GM12878 (cell line): ENCODE measurements around the gene DUS1L. TPM values are rescaled to one million over a fixed set of nuclear protein-coding genes. Genes with fewer than 3 reads are reported as not detected.

ENCODE experiments used
- BCL11A ChIP-seq: IDR thresholded peaks from 2 replicates; pipeline ENCODE4 v1.6.1; 2011; ENCODE audit warnings: low read depth, low read length
- CHD4 ChIP-seq: fragments of 200-600 bp; sonication (generic); IDR thresholded peaks from 2 replicates; pipeline ENCODE4 v1.6.1; 2016; ENCODE audit warnings: mild to moderate bottlenecking
- EED ChIP-seq: sonication (generic); IDR thresholded peaks from 2 replicates; pipeline ENCODE4 v1.6.1; 2016; ENCODE audit warnings: antibody characterized with exemption, low read depth
- IKZF2 ChIP-seq, 2 experiments: fragments of 450-650 bp; IDR thresholded peaks; 2 replicates each; pipeline ENCODE4 v1.6.1; 2017; ENCODE audit warnings: mild to moderate bottlenecking in 2 of 2, moderate library complexity in 2 of 2
- LARP7 ChIP-seq: fragments of 450-650 bp; IDR thresholded peaks from 2 replicates; pipeline ENCODE4 v1.6.1; 2017; ENCODE audit warnings: mild to moderate bottlenecking
- NFIC ChIP-seq: IDR thresholded peaks from 2 replicates; pipeline ENCODE4 v1.6.1; 2012; ENCODE audit warnings: low read depth, mild to moderate bottlenecking, inconsistent platforms, low read length, moderate library complexity
- PAX5 ChIP-seq: IDR thresholded peaks from 2 replicates; pipeline ENCODE4 v1.6.1; 2011; ENCODE audit warnings: low read depth, low read length, borderline replicate concordance
- ZNF274 ChIP-seq: IDR thresholded peaks from one replicate; pipeline ENCODE4 v1.8.0; 2011; ENCODE audit not compliant: insufficient read length, insufficient read depth
- polyA plus RNA-seq, 11 experiments: library from polyadenylated mRNA; depleted of rRNA in 4 of 11; unstranded in 6 of 11; stranded (reverse) in 5 of 11; fragments of >200 nt; fragmentation: Nextera tagmentation in 4 of 11; fragmentation: Illumina TruSeq in 1 of 11; extraction: Ambion mirVana in 4 of 11; extraction: Trizol in 1 of 11; gene quantifications; 1 replicate in 1 of 11; 2 replicates in 10 of 11; pipeline versions ENCODE4 v1.2.1 to v1.2.3, GENCODE V29; 2011 to 2016; ENCODE audit warnings: inconsistent platforms in 2 of 11, missing spikeins in 2 of 11, low read depth in 1 of 11
- total RNA-seq, 4 experiments: library from RNA; depleted of rRNA in 3 of 4; stranded (reverse); fragments of >200 nt in 3 of 4; fragmentation: Illumina TruSeq in 1 of 4; extraction: Trizol in 1 of 4; gene quantifications; 2 replicates each; pipeline versions ENCODE4 v1.2.1 to v1.2.3, GENCODE V29; 2013 to 2021
- TF ChIP-seq, protein P1 (sequence below): fragments of 450-650 bp; formaldehyde crosslinking; IDR thresholded peaks from 2 replicates; pipeline ENCODE4 v1.5.0; 2022; ENCODE audit warnings: mild to moderate bottlenecking, missing genetic modification characterization
- TF ChIP-seq, protein P2 (sequence below): fragments of 450-650 bp; conservative IDR thresholded peaks from 2 replicates; pipeline ENCODE4 v1.6.1; 2017; ENCODE audit warnings: mild to moderate bottlenecking, moderate library complexity

DUS1L gene
- total and polyA plus RNA-seq, 10 of the 15 experiments (the other 5 are each of a cell fraction or from before 2014, with no cell fraction given), result 6.1 to 157 (median 44.5) TPM

GRCh38 chr17:82070611-82071010 is 5.0 kb upstream of the DUS1L start (continued):
- TF ChIP-seq, protein P1, sequence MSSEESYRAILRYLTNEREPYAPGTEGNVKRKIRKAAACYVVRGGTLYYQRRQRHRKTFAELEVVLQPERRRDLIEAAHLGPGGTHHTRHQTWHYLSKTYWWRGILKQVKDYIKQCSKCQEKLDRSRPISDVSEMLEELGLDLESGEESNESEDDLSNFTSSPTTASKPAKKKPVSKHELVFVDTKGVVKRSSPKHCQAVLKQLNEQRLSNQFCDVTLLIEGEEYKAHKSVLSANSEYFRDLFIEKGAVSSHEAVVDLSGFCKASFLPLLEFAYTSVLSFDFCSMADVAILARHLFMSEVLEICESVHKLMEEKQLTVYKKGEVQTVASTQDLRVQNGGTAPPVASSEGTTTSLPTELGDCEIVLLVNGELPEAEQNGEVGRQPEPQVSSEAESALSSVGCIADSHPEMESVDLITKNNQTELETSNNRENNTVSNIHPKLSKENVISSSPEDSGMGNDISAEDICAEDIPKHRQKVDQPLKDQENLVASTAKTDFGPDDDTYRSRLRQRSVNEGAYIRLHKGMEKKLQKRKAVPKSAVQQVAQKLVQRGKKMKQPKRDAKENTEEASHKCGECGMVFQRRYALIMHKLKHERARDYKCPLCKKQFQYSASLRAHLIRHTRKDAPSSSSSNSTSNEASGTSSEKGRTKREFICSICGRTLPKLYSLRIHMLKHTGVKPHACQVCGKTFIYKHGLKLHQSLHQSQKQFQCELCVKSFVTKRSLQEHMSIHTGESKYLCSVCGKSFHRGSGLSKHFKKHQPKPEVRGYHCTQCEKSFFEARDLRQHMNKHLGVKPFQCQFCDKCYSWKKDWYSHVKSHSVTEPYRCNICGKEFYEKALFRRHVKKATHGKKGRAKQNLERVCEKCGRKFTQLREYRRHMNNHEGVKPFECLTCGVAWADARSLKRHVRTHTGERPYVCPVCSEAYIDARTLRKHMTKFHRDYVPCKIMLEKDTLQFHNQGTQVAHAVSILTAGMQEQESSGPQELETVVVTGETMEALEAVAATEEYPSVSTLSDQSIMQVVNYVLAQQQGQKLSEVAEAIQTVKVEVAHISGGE (CRISPR knock-in tag), result no peak
- TF ChIP-seq ZNF274, result no peak
- no peak for TF ChIP-seq PAX5
- TF ChIP-seq CHD4, result no peak
- no peak for TF ChIP-seq EED
- no peak for TF ChIP-seq NFIC
- TF ChIP-seq IKZF2 (IDR thresholded peaks at IDR 0.05), result no peak
- no peak for TF ChIP-seq LARP7
- TF ChIP-seq, protein P2, sequence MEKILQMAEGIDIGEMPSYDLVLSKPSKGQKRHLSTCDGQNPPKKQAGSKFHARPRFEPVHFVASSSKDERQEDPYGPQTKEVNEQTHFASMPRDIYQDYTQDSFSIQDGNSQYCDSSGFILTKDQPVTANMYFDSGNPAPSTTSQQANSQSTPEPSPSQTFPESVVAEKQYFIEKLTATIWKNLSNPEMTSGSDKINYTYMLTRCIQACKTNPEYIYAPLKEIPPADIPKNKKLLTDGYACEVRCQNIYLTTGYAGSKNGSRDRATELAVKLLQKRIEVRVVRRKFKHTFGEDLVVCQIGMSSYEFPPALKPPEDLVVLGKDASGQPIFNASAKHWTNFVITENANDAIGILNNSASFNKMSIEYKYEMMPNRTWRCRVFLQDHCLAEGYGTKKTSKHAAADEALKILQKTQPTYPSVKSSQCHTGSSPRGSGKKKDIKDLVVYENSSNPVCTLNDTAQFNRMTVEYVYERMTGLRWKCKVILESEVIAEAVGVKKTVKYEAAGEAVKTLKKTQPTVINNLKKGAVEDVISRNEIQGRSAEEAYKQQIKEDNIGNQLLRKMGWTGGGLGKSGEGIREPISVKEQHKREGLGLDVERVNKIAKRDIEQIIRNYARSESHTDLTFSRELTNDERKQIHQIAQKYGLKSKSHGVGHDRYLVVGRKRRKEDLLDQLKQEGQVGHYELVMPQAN, result no peak
- no peak for TF ChIP-seq BCL11A
- TF ChIP-seq, all 136 proteins: peak for 0
